ENCODE data around the gene ALPK3. TPM values are rescaled to one million over a fixed set of nuclear protein-coding genes. Genes with fewer than 3 reads are reported as not detected.

The ALPK3 gene
- total and polyA plus RNA-seq, 2 donors from 2014 or later: 3.1 to 20.2 TPM

GRCh38 chr15:84852212-84852611 is 35.1 kb downstream of the ALPK3 start:
- TF ChIP-seq CTCF (IDR thresholded peaks at IDR 0.05; ENCODE audit: borderline replicate concordance, extremely low read depth, insufficient read depth): no peak
- Histone ChIP-seq H3K4me1 (ENCODE audit: control insufficient read depth in 2 of 3, insufficient read depth in 2 of 3, low read depth in 1 of 3, low read length in 3 of 3) (peaks cover 0 to 9% (median 0%) of the 10 kb centered on the region in 3 donors), H3K27ac (ENCODE audit: low read depth in 2 of 2, low read length in 2 of 2) (peak overlapping the region in 1 of 2 donors; percentile 81), H3K27me3 (ENCODE audit: control insufficient read depth, insufficient read depth, low read length) (no peaks in the 10 kb centered on the region), H3K36me3 (ENCODE audit: control insufficient read depth in 2 of 3, insufficient read depth in 3 of 3, low read length in 3 of 3) (peaks cover 0 to 3% (median 0%) of the 10 kb centered on the region in 3 donors), H3K9ac (ENCODE audit: low read length in 3 of 3) (no peak overlapping the region), H3K4me3 (ENCODE audit: low read length in 3 of 3) (no peak overlapping the region), H3K9me3 (ENCODE audit: control insufficient read depth in 2 of 3, insufficient read depth in 1 of 3, low read length in 3 of 3) (no peaks in the 10 kb centered on the region)
- intact Hi-C loops (cut with DNase I): no loop called here
- DNase-seq (no peak), FAIRE-seq (no peak)

GRCh38 chr15:84855136-84855535 is 38.0 kb downstream of the ALPK3 start:
- peak in 1 of 5 donors; percentile 24 for DNase-seq

GRCh38 chr15:84855765-84856164 is 38.6 kb downstream of the ALPK3 start:
- peaks cover 0 to 9% (median 0%) of the 10 kb centered on the region in 3 donors for H3K4me1 ChIP-seq (ENCODE audit: control insufficient read depth in 2 of 3, insufficient read depth in 2 of 3, low read depth in 1 of 3, low read length in 3 of 3)
- TF ChIP-seq CTCF (IDR thresholded peaks at IDR 0.05; ENCODE audit: borderline replicate concordance, extremely low read depth, insufficient read depth): no peak
- FAIRE-seq (no peak), DNase-seq (no peak)
- H3K9me3 ChIP-seq (ENCODE audit: control insufficient read depth in 2 of 3, insufficient read depth in 1 of 3, low read length in 3 of 3): no peaks in the 10 kb centered on the region
- H3K27ac ChIP-seq (ENCODE audit: low read depth in 2 of 2, low read length in 2 of 2): no peak overlapping the region
- intact Hi-C loops (cut with DNase I): no loop called here
- H3K27me3 ChIP-seq (ENCODE audit: control insufficient read depth, insufficient read depth, low read length): no peaks in the 10 kb centered on the region
- H3K36me3 ChIP-seq (ENCODE audit: control insufficient read depth in 2 of 3, insufficient read depth in 3 of 3, low read length in 3 of 3): peaks cover 0 to 3% (median 0%) of the 10 kb centered on the region in 3 donors
- H3K4me3 ChIP-seq (ENCODE audit: low read length in 3 of 3): no peak overlapping the region
- H3K9ac ChIP-seq (ENCODE audit: low read length in 3 of 3): no peak overlapping the region

More at GRCh38 chr15:84855136-84855535, 38.0 kb downstream of the ALPK3 start:
- intact Hi-C loops (cut with DNase I): no loop called here
- H3K4me1 ChIP-seq (ENCODE audit: control insufficient read depth in 2 of 3, insufficient read depth in 2 of 3, low read depth in 1 of 3, low read length in 3 of 3): peaks cover 0 to 9% (median 0%) of the 10 kb centered on the region in 3 donors
- H3K4me3 ChIP-seq (ENCODE audit: low read length in 3 of 3): no peak overlapping the region
- H3K27me3 ChIP-seq (ENCODE audit: control insufficient read depth, insufficient read depth, low read length): no peaks in the 10 kb centered on the region
- TF ChIP-seq CTCF (IDR thresholded peaks at IDR 0.05; ENCODE audit: borderline replicate concordance, extremely low read depth, insufficient read depth): no peak
- H3K9me3 ChIP-seq (ENCODE audit: control insufficient read depth in 2 of 3, insufficient read depth in 1 of 3, low read length in 3 of 3): no peaks in the 10 kb centered on the region
- H3K9ac ChIP-seq (ENCODE audit: low read length in 3 of 3): no peak overlapping the region
- peaks cover 0 to 3% (median 0%) of the 10 kb centered on the region in 3 donors for H3K36me3 ChIP-seq (ENCODE audit: control insufficient read depth in 2 of 3, insufficient read depth in 3 of 3, low read length in 3 of 3)
- no peak overlapping the region for H3K27ac ChIP-seq (ENCODE audit: low read depth in 2 of 2, low read length in 2 of 2)
- FAIRE-seq: no peak
